Nephron progenitor cell (in vitro differentiated cells): ENCODE results near the gene PACS2.

Experiments
- DNase-seq: peaks from one replicate; pipeline ENCODE4 v3.0.0; 2021
- H3K27ac Mint-ChIP-seq: 2 replicates; pipeline ENCODE4 v1.8.0; 2021; ENCODE audit warnings: mild to moderate bottlenecking, moderate library complexity, mixed read lengths
- H3K27me3 Mint-ChIP-seq: 2 replicates; pipeline ENCODE4 v1.8.0; 2021; ENCODE audit warnings: mild to moderate bottlenecking, low read depth, mixed read lengths; ENCODE audit not compliant: poor library complexity
- H3K36me3 Mint-ChIP-seq: 2 replicates; pipeline ENCODE4 v1.8.0; 2021; ENCODE audit warnings: low read depth, mixed read lengths
- H3K4me1 Mint-ChIP-seq: 2 replicates; pipeline ENCODE4 v1.8.0; 2021; ENCODE audit warnings: mixed read lengths
- H3K4me3 Mint-ChIP-seq: 2 replicates; pipeline ENCODE4 v1.8.0; 2021; ENCODE audit warnings: mild to moderate bottlenecking, moderate library complexity, mixed read lengths
- H3K9me3 Mint-ChIP-seq: 2 replicates; pipeline ENCODE4 v1.8.0; 2021; ENCODE audit warnings: mild to moderate bottlenecking, moderate library complexity, mixed read lengths
- CTCF ChIP-seq: fragments of 200-600 bp; sonication (generic); IDR thresholded peaks from 2 replicates; pipeline ENCODE4 v1.5.0; 2021; ENCODE audit warnings: antibody characterized with exemption

Gene PACS2

DNA sequence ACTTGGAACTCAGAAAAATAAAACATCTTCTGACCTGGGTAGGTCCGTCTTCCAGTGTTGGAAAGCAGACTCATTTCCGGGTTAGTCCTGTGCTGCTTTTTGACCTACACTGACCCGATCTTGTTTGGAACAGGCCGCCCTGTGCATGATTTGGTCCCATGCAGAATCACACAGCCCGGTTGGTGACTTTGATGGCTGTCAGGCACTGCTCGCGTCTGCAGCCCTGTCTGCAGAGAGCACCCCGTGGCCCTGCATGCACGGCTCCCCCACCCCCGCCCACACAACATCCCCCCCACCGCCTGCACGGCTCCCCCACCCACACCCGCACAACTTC lies 31.6 kb downstream of the PACS2 start:
- no peak for DNase-seq

DNA sequence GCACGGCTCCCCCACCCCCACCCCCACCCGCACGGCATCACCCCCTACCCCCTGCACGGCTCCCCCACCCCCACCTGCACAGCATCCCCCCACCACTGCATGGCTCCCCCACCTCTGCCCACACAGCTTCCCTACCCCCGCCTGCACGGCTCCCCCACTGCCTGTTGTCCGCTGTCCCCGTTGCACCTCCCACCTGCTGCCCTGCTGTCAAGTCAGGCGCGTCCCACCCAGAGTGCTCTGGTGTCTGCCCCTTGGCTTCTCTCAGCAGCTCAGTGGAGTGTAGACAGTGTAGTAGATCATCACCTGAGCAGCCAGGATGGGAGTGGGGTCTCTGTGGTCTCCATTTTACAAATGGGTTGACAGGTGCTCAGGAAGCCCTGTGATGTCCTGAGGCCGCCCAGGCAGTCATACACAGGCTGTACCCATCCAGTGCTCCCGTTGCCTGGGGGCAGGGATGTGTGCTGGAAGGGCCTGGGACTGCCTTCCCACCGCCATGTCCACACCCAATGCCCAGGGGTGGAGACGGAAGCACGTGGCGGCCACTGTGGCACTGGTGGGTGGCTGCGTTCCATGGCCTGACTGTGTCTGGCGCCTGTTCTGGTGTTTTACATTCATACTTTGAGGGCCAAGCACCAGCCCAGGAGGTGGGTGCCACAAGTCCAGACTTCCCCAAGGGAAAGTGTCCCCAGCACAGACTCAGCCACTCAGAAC lies 32.5 kb downstream of the PACS2 start:
- no peak overlapping the region for H3K4me3 Mint-ChIP-seq
- peaks cover 25% of the 10 kb centered on the region for H3K4me1 Mint-ChIP-seq
- peaks cover 9% of the 10 kb centered on the region for H3K27me3 Mint-ChIP-seq
- no peak for TF ChIP-seq CTCF
- DNase-seq: no peak
- no peak overlapping the region for H3K27ac Mint-ChIP-seq
- H3K9me3 Mint-ChIP-seq: peaks cover 19% of the 10 kb centered on the region
- peaks cover 14% of the 10 kb centered on the region for H3K36me3 Mint-ChIP-seq

More for the DNA sequence above, 31.6 kb downstream of the PACS2 start:
- Mint-ChIP-seq H3K36me3 (peaks cover 18% of the 10 kb centered on the region), H3K27me3 (peaks cover 9% of the 10 kb centered on the region), H3K9me3 (peaks cover 19% of the 10 kb centered on the region), H3K4me3 (no peak overlapping the region), H3K4me1 (peaks cover 32% of the 10 kb centered on the region), H3K27ac (no peak overlapping the region)
- TF ChIP-seq CTCF: no peak

GRCh38 chr14:105347587-105347968 lies 33.0 kb downstream of the PACS2 start:
- Mint-ChIP-seq H3K4me1 (peaks cover 26% of the 10 kb centered on the region), H3K27me3 (peaks cover 9% of the 10 kb centered on the region), H3K27ac (no peak overlapping the region), H3K4me3 (no peak overlapping the region), H3K9me3 (peaks cover 19% of the 10 kb centered on the region), H3K36me3 (peaks cover 13% of the 10 kb centered on the region)
- TF ChIP-seq CTCF: no peak
- no peak for DNase-seq

DNA sequence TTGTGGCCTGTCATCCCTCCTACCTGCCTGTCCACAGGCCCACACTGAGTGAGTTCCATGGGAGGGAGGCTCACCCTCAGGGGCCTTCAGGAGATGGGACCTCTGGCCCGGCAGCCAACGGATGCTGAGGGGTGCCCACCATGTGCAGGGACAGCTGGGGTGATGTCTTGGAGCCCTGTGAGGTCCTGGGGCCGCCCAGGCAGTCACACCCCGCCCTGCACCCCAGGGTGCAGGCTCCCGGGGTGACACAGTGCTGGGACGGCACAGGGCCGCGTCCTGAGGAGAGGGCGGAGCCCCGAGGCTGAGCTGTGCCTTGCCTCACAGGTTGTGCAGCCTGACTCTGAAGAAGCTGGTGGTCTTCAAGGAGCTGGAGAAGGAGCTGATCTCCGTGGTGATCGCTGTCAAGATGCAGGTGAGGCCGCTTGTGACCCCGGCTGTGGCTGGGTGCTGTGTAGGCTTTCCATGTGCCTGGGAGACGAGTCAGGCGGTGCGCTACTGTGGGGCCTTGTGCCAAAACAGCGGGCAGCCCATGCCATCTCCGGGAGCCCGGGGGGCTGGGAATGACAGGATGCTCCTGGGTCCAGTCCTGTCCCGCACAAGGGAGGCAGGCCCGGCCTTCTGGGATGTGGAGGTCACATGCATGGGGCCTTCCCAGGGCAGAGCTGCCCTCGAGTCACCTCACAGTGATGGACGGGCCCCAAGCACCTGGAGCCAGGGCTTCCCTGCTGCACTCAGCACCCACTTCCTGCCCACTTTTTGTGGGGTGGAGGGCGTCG lies 33.8 kb downstream of the PACS2 start:
- H3K9me3 Mint-ChIP-seq: peaks cover 19% of the 10 kb centered on the region
- H3K36me3 Mint-ChIP-seq: peaks cover 13% of the 10 kb centered on the region
- H3K27me3 Mint-ChIP-seq: peaks cover 9% of the 10 kb centered on the region
- H3K27ac Mint-ChIP-seq: no peak overlapping the region
- no peak for TF ChIP-seq CTCF
- H3K4me1 Mint-ChIP-seq: peaks cover 20% of the 10 kb centered on the region
- no peak for DNase-seq
- no peak overlapping the region for H3K4me3 Mint-ChIP-seq

- Mint-ChIP-seq H3K4me1 (peaks cover 20% of the 10 kb centered on the region), H3K9me3 (peaks cover 17% of the 10 kb centered on the region), H3K27ac (no peak overlapping the region), H3K4me3 (no peak overlapping the region), H3K36me3 (peaks cover 12% of the 10 kb centered on the region), H3K27me3 (peaks cover 9% of the 10 kb centered on the region)
- no peak for TF ChIP-seq CTCF
- DNase-seq: no peak
These were observed 34.6 kb downstream of the PACS2 start for GRCh38 chr14:105348945-105349699.
